ENCODE measurements around the gene ZNF143.

The ZNF143 gene

GRCh38 chr11:9576701-9577381 is 116.0 kb downstream of the ZNF143 start:
- no peak for DNase-seq

DNA sequence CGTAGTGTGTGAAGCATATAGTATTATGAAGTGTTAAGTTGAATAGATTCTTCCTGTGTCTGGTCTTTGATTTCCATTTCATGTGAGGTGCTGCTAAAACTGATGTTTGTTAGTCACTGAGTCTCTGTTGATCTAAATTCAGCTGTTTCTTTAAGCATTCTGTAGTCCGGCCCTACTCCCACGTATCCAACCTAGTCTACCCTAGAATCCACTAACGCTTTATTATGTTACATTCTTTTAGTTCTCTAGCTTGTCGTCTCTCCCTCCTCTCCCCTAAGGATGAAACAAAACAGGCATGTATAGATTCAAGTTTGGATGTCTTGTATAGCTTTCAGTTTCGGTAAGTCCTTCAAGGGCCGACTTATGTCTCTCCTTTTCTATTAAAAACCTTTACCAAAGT is 116.7 kb downstream of the ZNF143 start:
- DNase-seq = no peak
